A673 (cell line): ENCODE results near the gene CDK13.
"Not testable (repeated sequence)": the region's sequence is repeated elsewhere in the genome, so short reads cannot be mapped to it uniquely, and the experiment has no call there.

Source experiments
- EZH2 ChIP-seq: fragments of 200-600 bp; sonication (generic); IDR thresholded peaks from 2 replicates; pipeline ENCODE4 v1.6.1; 2017; ENCODE audit warnings: borderline replicate concordance, low read depth, mild to moderate bottlenecking, mixed read lengths, antibody characterized with exemption, low read length; ENCODE audit not compliant: poor library complexity, severe bottlenecking
- TF ChIP-seq, protein P1 (sequence below): fragments of 300-800, 200-600 bp; sonication (generic); conservative IDR thresholded peaks from 2 replicates; pipeline ENCODE4 v1.5.1; 2017; ENCODE audit warnings: low read depth, mild to moderate bottlenecking, antibody characterized with exemption, low read length, moderate library complexity, mixed read lengths

DNA sequence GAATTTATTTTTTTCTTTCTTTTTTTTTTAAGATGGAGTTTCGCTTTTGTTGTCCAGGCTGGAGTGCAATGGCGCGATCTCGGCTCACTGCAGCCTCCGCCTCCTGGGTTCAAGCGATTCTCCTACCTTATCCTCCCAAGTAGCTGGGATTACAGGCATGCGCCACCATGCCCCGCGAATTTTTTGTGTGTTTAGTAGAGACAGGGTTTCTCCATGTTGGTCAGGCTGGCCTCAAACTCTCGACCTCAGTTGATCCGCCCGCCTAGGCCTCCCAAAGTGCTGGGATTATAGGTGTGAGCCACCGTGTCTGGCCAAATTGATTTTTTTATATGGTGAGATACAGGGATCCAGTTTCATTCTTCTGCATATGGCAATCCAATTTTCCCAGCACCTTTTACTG lies 189.8 kb downstream of the CDK13 start:
- TF ChIP-seq, protein P1, sequence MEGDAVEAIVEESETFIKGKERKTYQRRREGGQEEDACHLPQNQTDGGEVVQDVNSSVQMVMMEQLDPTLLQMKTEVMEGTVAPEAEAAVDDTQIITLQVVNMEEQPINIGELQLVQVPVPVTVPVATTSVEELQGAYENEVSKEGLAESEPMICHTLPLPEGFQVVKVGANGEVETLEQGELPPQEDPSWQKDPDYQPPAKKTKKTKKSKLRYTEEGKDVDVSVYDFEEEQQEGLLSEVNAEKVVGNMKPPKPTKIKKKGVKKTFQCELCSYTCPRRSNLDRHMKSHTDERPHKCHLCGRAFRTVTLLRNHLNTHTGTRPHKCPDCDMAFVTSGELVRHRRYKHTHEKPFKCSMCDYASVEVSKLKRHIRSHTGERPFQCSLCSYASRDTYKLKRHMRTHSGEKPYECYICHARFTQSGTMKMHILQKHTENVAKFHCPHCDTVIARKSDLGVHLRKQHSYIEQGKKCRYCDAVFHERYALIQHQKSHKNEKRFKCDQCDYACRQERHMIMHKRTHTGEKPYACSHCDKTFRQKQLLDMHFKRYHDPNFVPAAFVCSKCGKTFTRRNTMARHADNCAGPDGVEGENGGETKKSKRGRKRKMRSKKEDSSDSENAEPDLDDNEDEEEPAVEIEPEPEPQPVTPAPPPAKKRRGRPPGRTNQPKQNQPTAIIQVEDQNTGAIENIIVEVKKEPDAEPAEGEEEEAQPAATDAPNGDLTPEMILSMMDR: not testable (repeated sequence)
- not testable (repeated sequence) for TF ChIP-seq EZH2
